GM21367 (cell line): ENCODE results near the gene VWCE.

Experiments
- ATAC-seq: cut with Tn5 transposase; IDR thresholded peaks from one replicate; pipeline ENCODE4 v1.9.1; 2021; ENCODE audit not compliant: unreplicated experiment

The VWCE gene

GRCh38 chr11:61281581-61282250 is 13.4 kb downstream of the VWCE start:
- ATAC-seq = no peak

GRCh38 chr11:61280883-61281580 is 14.1 kb downstream of the VWCE start:
- ATAC-seq = no peak

GRCh38 chr11:61279934-61280659 is 15.0 kb downstream of the VWCE start:
- no peak for ATAC-seq

- no peak for ATAC-seq
Observed at GRCh38 chr11:61278001-61278470, 17.1 kb downstream of the VWCE start.

GRCh38 chr11:61277186-61278000 is 17.7 kb downstream of the VWCE start:
- no peak for ATAC-seq

GRCh38 chr11:61275191-61275590 is 19.9 kb downstream of the VWCE start:
- ATAC-seq = no peak

GRCh38 chr11:61274084-61274483 is 21.0 kb downstream of the VWCE start:
- no peak for ATAC-seq

GRCh38 chr11:61273178-61274078 is 21.7 kb downstream of the VWCE start:
- ATAC-seq = no peak

- no peak for ATAC-seq
Observed at GRCh38 chr11:61272731-61273130, 22.4 kb downstream of the VWCE start.

GRCh38 chr11:61270354-61271076 is 24.6 kb downstream of the VWCE start:
- no peak for ATAC-seq

GRCh38 chr11:61268588-61269250 is 26.4 kb downstream of the VWCE start:
- no peak for ATAC-seq

- no peak for ATAC-seq
Observed at GRCh38 chr11:61267437-61267841, 27.7 kb downstream of the VWCE start.

GRCh38 chr11:61266602-61267001 is 28.5 kb downstream of the VWCE start:
- no peak for ATAC-seq

- ATAC-seq = no peak
Observed at GRCh38 chr11:61265357-61265756, 29.8 kb downstream of the VWCE start.

GRCh38 chr11:61264795-61265194 is 30.3 kb downstream of the VWCE start:
- ATAC-seq = no peak

GRCh38 chr11:61264371-61264770 is 30.7 kb downstream of the VWCE start:
- ATAC-seq = no peak

- ATAC-seq = no peak
Observed at GRCh38 chr11:61259363-61259762, 35.8 kb downstream of the VWCE start.

GRCh38 chr11:61258546-61258945 is 36.6 kb downstream of the VWCE start:
- ATAC-seq = no peak
